ENCODE measurements around the gene CAGE1. TPM values are rescaled to one million over a fixed set of nuclear protein-coding genes. Genes with fewer than 3 reads are reported as not detected.
A peak's percentile ranks its signal among the peaks of the same experiment; 100 is the strongest.
"Not testable (repeated sequence)": the region's sequence is repeated elsewhere in the genome, so short reads cannot be mapped to it uniquely, and the experiment has no call there.

CAGE1 gene
- polyA plus RNA-seq, 2 of the 4 experiments (the other 2 are of a cell fraction), result 0.09 to 0.12 TPM

GRCh38 chr6:7339007-7339732 lies 50.4 kb downstream of the CAGE1 start:
- H3K9me3 ChIP-seq, POLR2A ChIA-PET, H3K27ac ChIP-seq, H3K4me1 ChIP-seq, H3K4me3 ChIP-seq, FAIRE-seq, H3K4me2 ChIP-seq: not testable (repeated sequence)
- whole genome bisulfite sequencing (ENCODE audit: missing lambda C conversion rate), result 70% methylated on average over 14 of the region's 14 CpGs
- peak in 1 of 2 experiments; percentile 47 for DNase-seq (ENCODE audit: low read depth in 1 of 2, low spot score in 1 of 2)
- TF ChIP-seq CTCF (IDR thresholded peaks at IDR 0.05) (peak; percentile 19; the same call in 1 of the 3 replicates), RAD21 (conservative IDR thresholded peaks at IDR 0.05 in 1 of 2, IDR thresholded peaks at IDR 0.05 in 1 of 2) (peak in 1 of 2 experiments; percentile 28; a peak in 1 of 5 replicates)
- CTCF ChIA-PET, result interaction anchor here (1.4 kb wide), 1 partner anchor 22 kb away, joined by 5 read pairs; no protein-coding TSS in a partner anchor
- peak; percentile 68 to 94; a peak in 5 of 6 replicates for ATAC-seq

- Histone ChIP-seq H3K27ac (no peak overlapping the region), H3K4me1 (no peaks in the 10 kb centered on the region), H3K4me2 (no peak overlapping the region), H3K4me3 (no peak overlapping the region), H3K9me3 (no peaks in the 10 kb centered on the region)
- ATAC-seq (no peak), DNase-seq (ENCODE audit: low read depth in 1 of 2, low spot score in 1 of 2) (no peak), FAIRE-seq (no peak)
- 87% methylated on average over 2 of the region's 2 CpGs for WGBS (ENCODE audit: missing lambda C conversion rate)
- ChIA-PET CTCF (interaction anchor here (1.0 kb wide), 1 partner anchor 9 kb away, joined by 3 read pairs; no protein-coding TSS in a partner anchor), POLR2A (no interaction called here)
- no peak for TF ChIP-seq PBX3 (IDR thresholded peaks at IDR 0.05)
- TF ChIP-seq ZFP36 (IDR thresholded peaks at IDR 0.05; ENCODE audit: borderline replicate concordance, partially characterized antibody), result no peak
- TF ChIP-seq NPAS2 (CRISPR knock-in tag; IDR thresholded peaks at IDR 0.05; ENCODE audit: borderline replicate concordance), result no peak
- no peak for TF ChIP-seq ZNF302 (CRISPR knock-in tag; IDR thresholded peaks at IDR 0.05)
- TF ChIP-seq HEYL (CRISPR knock-in tag; IDR thresholded peaks at IDR 0.05), result no peak
- TF ChIP-seq TP53 (CRISPR knock-in tag; IDR thresholded peaks at IDR 0.05), result no peak
- TF ChIP-seq FOXS1 (CRISPR knock-in tag; IDR thresholded peaks at IDR 0.05), result no peak
- no peak for TF ChIP-seq SMC3 (IDR thresholded peaks at IDR 0.05)
- no peak for TF ChIP-seq POLR2AphosphoS2 (conservative IDR thresholded peaks at IDR 0.05; ENCODE audit: low read length)
- no peak for TF ChIP-seq BHLHE40 (IDR thresholded peaks at IDR 0.05; ENCODE audit: low read depth, low read length)
- TF ChIP-seq USF2 (IDR thresholded peaks at IDR 0.05), result no peak
- TF ChIP-seq E2F6 (IDR thresholded peaks at IDR 0.05; ENCODE audit: borderline replicate concordance, low read depth), result no peak
- no peak for TF ChIP-seq CHD4 (IDR thresholded peaks at IDR 0.05; ENCODE audit: borderline replicate concordance)
- no peak for TF ChIP-seq ZC3H11A (IDR thresholded peaks at IDR 0.05)
- no peak for TF ChIP-seq CBX2 (IDR thresholded peaks at IDR 0.05; ENCODE audit: borderline replicate concordance, low read depth)
Measured at GRCh38 chr6:7338031-7338430, 51.5 kb downstream of the CAGE1 start.

GRCh38 chr6:7335519-7335918 lies 54.0 kb downstream of the CAGE1 start:
- CTCF ChIA-PET, result interaction anchor here (1.8 kb wide), 1 partner anchor 11 kb away, joined by 5 read pairs; no protein-coding TSS in a partner anchor
- Histone ChIP-seq H3K4me2 (no peak overlapping the region), H3K4me1 (no peaks in the 10 kb centered on the region), H3K4me3 (no peak overlapping the region), H3K27ac (no peak overlapping the region), H3K9me3 (no peaks in the 10 kb centered on the region)
- 49% methylated on average over 3 of the region's 3 CpGs for WGBS (ENCODE audit: missing lambda C conversion rate)
- no peak for FAIRE-seq
- POLR2A ChIA-PET, result no interaction called here
- TF ChIP-seq NFE2L2 (conservative IDR thresholded peaks at IDR 0.05; ENCODE audit: low read length), result no peak
- no peak for TF ChIP-seq ESRRA (IDR thresholded peaks at IDR 0.05; ENCODE audit: borderline replicate concordance, low read length)
- TF ChIP-seq HOXB5 (CRISPR knock-in tag; IDR thresholded peaks at IDR 0.05), result no peak
- no peak for TF ChIP-seq ATOH8 (CRISPR knock-in tag; IDR thresholded peaks at IDR 0.05; ENCODE audit: low read depth)
- no peak for TF ChIP-seq HOXA7 (CRISPR knock-in tag; IDR thresholded peaks at IDR 0.05)
- no peak for TF ChIP-seq RARB (CRISPR knock-in tag; IDR thresholded peaks at IDR 0.05)
- no peak for TF ChIP-seq EHF (CRISPR knock-in tag; IDR thresholded peaks at IDR 0.05)
- TF ChIP-seq NPAS2 (CRISPR knock-in tag; IDR thresholded peaks at IDR 0.05; ENCODE audit: borderline replicate concordance), result no peak
- no peak for ATAC-seq
- DNase-seq (ENCODE audit: low read depth in 1 of 2, low spot score in 1 of 2), result no peak

Measured in A549 (cell line).